GM18498 (cell line): ENCODE data around the gene STUM.

Experiments
- ATAC-seq: cut with Tn5 transposase; IDR thresholded peaks from one replicate; pipeline ENCODE4 v1.9.1; 2021; ENCODE audit warnings: mild to moderate bottlenecking, moderate library complexity; ENCODE audit not compliant: unreplicated experiment

STUM gene

GRCh38 chr1:226558036-226558650, 9.6 kb downstream of the STUM start:
- ATAC-seq = no peak

- ATAC-seq = no peak
These were observed 11.7 kb downstream of the STUM start for GRCh38 chr1:226560243-226560642.

GRCh38 chr1:226562989-226563388, 14.4 kb downstream of the STUM start:
- no peak for ATAC-seq

- no peak for ATAC-seq
These were observed 15.1 kb downstream of the STUM start for GRCh38 chr1:226563666-226564065.

GRCh38 chr1:226565476-226565875, 16.9 kb downstream of the STUM start:
- ATAC-seq = no peak

GRCh38 chr1:226566234-226566633, 17.7 kb downstream of the STUM start:
- ATAC-seq = no peak

- ATAC-seq = no peak
These were observed 18.2 kb downstream of the STUM start for GRCh38 chr1:226566760-226567159.

- no peak for ATAC-seq
These were observed 19.7 kb downstream of the STUM start for GRCh38 chr1:226568077-226568831.

GRCh38 chr1:226568975-226569741, 20.6 kb downstream of the STUM start:
- ATAC-seq = no peak

GRCh38 chr1:226569879-226570547, 21.4 kb downstream of the STUM start:
- ATAC-seq = peak; percentile 65

- no peak for ATAC-seq
These were observed 23.3 kb downstream of the STUM start for GRCh38 chr1:226571893-226572292.

GRCh38 chr1:226572325-226572726, 23.8 kb downstream of the STUM start:
- ATAC-seq = no peak

- ATAC-seq = no peak
These were observed 25.5 kb downstream of the STUM start for GRCh38 chr1:226574044-226574443.

GRCh38 chr1:226574591-226575435, 26.2 kb downstream of the STUM start:
- no peak for ATAC-seq

- no peak for ATAC-seq
These were observed 26.8 kb downstream of the STUM start for GRCh38 chr1:226575436-226575720.

GRCh38 chr1:226575739-226576378, 27.3 kb downstream of the STUM start:
- ATAC-seq = no peak

GRCh38 chr1:226576601-226577000, 28.0 kb downstream of the STUM start:
- no peak for ATAC-seq

- no peak for ATAC-seq
These were observed 29.0 kb downstream of the STUM start for GRCh38 chr1:226577401-226578180.

- no peak for ATAC-seq
These were observed 30.5 kb downstream of the STUM start for GRCh38 chr1:226578946-226579578.
